ENCODE measurements around the gene CDYL2.

The CDYL2 gene

DNA sequence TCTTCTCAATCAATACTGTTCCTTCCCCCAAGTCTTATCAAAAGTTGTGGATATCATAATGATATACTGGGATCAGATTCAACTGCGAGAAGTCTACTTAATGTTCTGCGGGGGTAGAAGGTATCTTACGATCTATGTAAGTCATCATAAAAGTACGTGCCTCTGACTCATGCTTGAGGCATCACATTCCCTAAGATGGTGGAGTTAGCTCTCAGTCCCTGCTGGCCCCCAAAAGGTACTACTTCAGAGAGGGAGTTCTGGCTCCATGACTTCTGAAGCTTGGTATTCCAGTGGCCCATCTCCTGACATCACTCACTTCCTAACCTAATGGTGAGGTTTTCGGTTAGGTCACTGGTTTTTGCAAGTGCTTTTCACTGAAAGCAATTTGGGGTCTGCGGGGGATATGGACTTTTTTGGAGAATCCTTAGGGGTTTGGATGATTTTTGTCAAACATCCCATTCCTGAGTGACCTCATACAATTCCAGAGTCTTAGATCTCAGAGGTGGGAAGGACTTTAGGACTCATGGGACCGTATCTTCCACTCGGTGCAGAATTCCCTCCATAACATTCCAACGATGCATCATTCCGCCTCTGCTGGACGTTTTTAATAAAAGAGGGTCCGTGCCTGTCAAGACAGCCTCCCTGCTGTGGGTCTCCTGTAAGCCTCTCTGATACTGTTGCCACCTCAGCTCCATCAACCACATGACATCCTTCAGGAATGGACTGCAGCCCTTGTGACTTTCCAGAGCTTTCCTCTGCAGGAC lies 189.3 kb downstream of the CDYL2 start:
- Histone ChIP-seq H3K27ac (ENCODE audit: low read depth, low read length, severe bottlenecking) (peak overlapping the region; percentile 8), H3K9me3 (ENCODE audit: control insufficient read depth, low read length) (peaks cover 5% of the 10 kb centered on the region), H3K36me3 (ENCODE audit: control insufficient read depth, insufficient read depth, low read length) (no peaks in the 10 kb centered on the region), H3K4me3 (ENCODE audit: extremely low read depth, insufficient read depth, low read length, poor library complexity, severe bottlenecking) (no peak overlapping the region), H3K4me1 (ENCODE audit: control insufficient read depth, insufficient read depth, low read length, poor library complexity, severe bottlenecking) (peaks cover 11% of the 10 kb centered on the region)
- 84 to 86% methylated on average over 10 of the region's 12 CpGs for WGBS, 2 experiments (ENCODE audit: insufficient coverage in 2 of 2)

DNA sequence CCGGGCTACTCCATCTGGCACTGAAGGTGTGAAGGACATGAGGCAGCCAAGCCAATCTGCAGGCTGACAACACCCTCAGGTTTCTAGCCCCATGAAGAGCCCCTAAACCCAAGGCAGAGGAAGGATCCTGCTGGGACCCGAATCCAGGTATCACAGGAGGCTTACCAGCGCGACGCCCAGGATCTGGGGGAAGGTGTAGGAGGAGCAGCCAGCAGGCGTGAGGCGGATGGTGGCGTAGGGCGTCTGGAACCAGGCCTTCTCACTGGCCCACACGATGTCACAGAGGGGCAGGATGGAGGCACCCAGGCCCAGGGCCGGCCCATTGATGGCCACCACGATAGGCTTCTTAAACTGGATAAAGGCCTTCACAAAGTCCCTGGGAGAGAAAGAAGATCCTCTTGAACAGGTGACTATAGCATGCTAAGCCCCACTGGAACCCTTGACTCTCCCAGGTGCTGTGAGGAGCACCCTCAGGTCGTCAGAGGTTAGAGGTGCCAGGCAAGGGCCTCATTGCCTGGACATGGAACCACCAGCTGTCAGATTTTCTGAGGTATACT lies 191.9 kb downstream of the CDYL2 start:
- H3K9me3 ChIP-seq (ENCODE audit: control insufficient read depth, low read length), result peaks cover 5% of the 10 kb centered on the region
- peaks cover 11% of the 10 kb centered on the region for H3K4me1 ChIP-seq (ENCODE audit: control insufficient read depth, insufficient read depth, low read length, poor library complexity, severe bottlenecking)
- no peak overlapping the region for H3K27ac ChIP-seq (ENCODE audit: low read depth, low read length, severe bottlenecking)
- 94 to 95% methylated on average over 12 to 13 of the region's 13 CpGs for WGBS, 2 experiments (ENCODE audit: insufficient coverage in 2 of 2)
- no peaks in the 10 kb centered on the region for H3K36me3 ChIP-seq (ENCODE audit: control insufficient read depth, insufficient read depth, low read length)
- H3K4me3 ChIP-seq (ENCODE audit: extremely low read depth, insufficient read depth, low read length, poor library complexity, severe bottlenecking), result no peak overlapping the region

- H3K36me3 ChIP-seq (ENCODE audit: control insufficient read depth, insufficient read depth, low read length), result no peaks in the 10 kb centered on the region
- WGBS, 2 experiments (ENCODE audit: insufficient coverage in 2 of 2), result 92 to 94% methylated on average over 5 to 7 of the region's 11 CpGs
- H3K4me1 ChIP-seq (ENCODE audit: control insufficient read depth, insufficient read depth, low read length, poor library complexity, severe bottlenecking), result peaks cover 11% of the 10 kb centered on the region
- H3K27ac ChIP-seq (ENCODE audit: low read depth, low read length, severe bottlenecking), result no peak overlapping the region
- H3K4me3 ChIP-seq (ENCODE audit: extremely low read depth, insufficient read depth, low read length, poor library complexity, severe bottlenecking), result no peak overlapping the region
- H3K9me3 ChIP-seq (ENCODE audit: control insufficient read depth, low read length), result peaks cover 5% of the 10 kb centered on the region
These were observed 192.5 kb downstream of the CDYL2 start for GRCh38 chr16:80611930-80612327.

- H3K4me3 ChIP-seq (ENCODE audit: extremely low read depth, insufficient read depth, low read length, poor library complexity, severe bottlenecking), result no peak overlapping the region
- no peaks in the 10 kb centered on the region for H3K36me3 ChIP-seq (ENCODE audit: control insufficient read depth, insufficient read depth, low read length)
- peaks cover 11% of the 10 kb centered on the region for H3K4me1 ChIP-seq (ENCODE audit: control insufficient read depth, insufficient read depth, low read length, poor library complexity, severe bottlenecking)
- H3K27ac ChIP-seq (ENCODE audit: low read depth, low read length, severe bottlenecking), result no peak overlapping the region
- WGBS, 2 experiments (ENCODE audit: insufficient coverage in 2 of 2), result 92 to 93% methylated on average over 15 of the region's 16 CpGs
- peaks cover 5% of the 10 kb centered on the region for H3K9me3 ChIP-seq (ENCODE audit: control insufficient read depth, low read length)
These were observed 193.0 kb downstream of the CDYL2 start for GRCh38 chr16:80611171-80611929.

DNA sequence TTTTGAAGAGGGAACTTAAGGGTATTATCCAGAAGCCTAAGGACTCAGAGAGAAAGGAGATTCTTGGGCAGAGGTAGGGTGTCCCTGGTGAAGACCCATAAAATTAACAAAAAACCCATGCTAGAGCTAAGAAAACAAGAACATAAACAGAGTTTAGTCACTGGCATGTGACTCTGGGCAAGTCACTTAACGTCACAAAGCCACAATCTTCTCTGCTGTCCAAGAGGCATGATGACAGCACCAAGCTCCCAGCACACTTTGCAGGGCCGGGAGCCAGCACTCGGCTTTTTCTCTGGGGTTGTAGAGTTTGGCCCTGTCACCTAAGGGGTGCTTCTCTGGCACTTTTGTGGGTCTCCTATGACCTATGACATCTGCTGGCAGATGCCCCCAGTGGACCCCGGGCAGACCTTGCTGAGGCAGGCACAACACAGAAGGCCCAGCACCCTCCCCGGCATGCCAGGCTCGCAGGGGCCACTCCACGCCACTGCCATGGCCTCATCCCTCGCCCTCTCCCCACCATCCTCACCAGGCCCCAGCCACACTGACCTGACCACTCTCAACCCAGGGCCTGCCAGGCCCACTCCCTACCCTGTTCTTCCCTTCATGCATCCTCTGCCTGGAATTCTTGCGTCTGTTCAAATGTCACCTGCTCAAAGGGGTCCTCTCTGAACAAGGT lies 193.8 kb downstream of the CDYL2 start:
- WGBS, 2 experiments (ENCODE audit: insufficient coverage in 2 of 2), result 93 to 95% methylated on average over 6 to 9 of the region's 9 CpGs
- H3K9me3 ChIP-seq (ENCODE audit: control insufficient read depth, low read length), result peaks cover 5% of the 10 kb centered on the region
- H3K4me3 ChIP-seq (ENCODE audit: extremely low read depth, insufficient read depth, low read length, poor library complexity, severe bottlenecking), result no peak overlapping the region
- H3K36me3 ChIP-seq (ENCODE audit: control insufficient read depth, insufficient read depth, low read length), result no peaks in the 10 kb centered on the region
- H3K27ac ChIP-seq (ENCODE audit: low read depth, low read length, severe bottlenecking), result no peak overlapping the region
- peaks cover 7% of the 10 kb centered on the region for H3K4me1 ChIP-seq (ENCODE audit: control insufficient read depth, insufficient read depth, low read length, poor library complexity, severe bottlenecking)

DNA sequence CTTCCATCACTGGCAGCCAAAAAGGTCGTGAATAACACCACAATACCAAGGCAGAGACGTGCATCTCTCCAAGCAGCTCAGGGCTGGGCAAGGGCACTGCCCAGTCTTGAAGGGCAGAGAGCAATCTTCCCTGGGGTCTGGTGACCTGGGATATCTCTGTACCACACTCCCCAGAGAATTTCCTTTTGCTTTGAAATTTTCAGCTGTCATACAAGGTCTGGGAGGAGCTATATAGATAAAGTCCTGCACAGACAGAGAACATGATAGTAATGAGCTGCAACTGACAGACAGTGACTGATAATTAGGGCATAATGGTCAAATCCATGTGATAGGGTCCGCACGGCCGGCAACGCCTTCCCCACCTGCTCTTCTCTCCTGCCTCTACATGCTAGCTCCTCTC lies 195.5 kb downstream of the CDYL2 start:
- H3K36me3 ChIP-seq (ENCODE audit: control insufficient read depth, insufficient read depth, low read length), result no peaks in the 10 kb centered on the region

GRCh38 chr16:80607204-80607603 lies 197.2 kb downstream of the CDYL2 start:
- Histone ChIP-seq H3K36me3 (ENCODE audit: control insufficient read depth, insufficient read depth, low read length) (no peaks in the 10 kb centered on the region), H3K4me3 (ENCODE audit: extremely low read depth, insufficient read depth, low read length, poor library complexity, severe bottlenecking) (no peak overlapping the region), H3K9me3 (ENCODE audit: control insufficient read depth, low read length) (no peaks in the 10 kb centered on the region), H3K4me1 (ENCODE audit: control insufficient read depth, insufficient read depth, low read length, poor library complexity, severe bottlenecking) (no peaks in the 10 kb centered on the region), H3K27ac (ENCODE audit: low read depth, low read length, severe bottlenecking) (no peak overlapping the region)
- WGBS, 2 experiments (ENCODE audit: insufficient coverage in 2 of 2), result 83 to 96% methylated on average over 1 to 3 of the region's 6 CpGs

More for the DNA sequence above, 195.5 kb downstream of the CDYL2 start:
- H3K27ac ChIP-seq (ENCODE audit: low read depth, low read length, severe bottlenecking), result no peak overlapping the region
- H3K4me1 ChIP-seq (ENCODE audit: control insufficient read depth, insufficient read depth, low read length, poor library complexity, severe bottlenecking), result no peaks in the 10 kb centered on the region
- H3K4me3 ChIP-seq (ENCODE audit: extremely low read depth, insufficient read depth, low read length, poor library complexity, severe bottlenecking), result no peak overlapping the region
- H3K9me3 ChIP-seq (ENCODE audit: control insufficient read depth, low read length), result peaks cover under 1% of the 10 kb centered on the region
- WGBS, 2 experiments (ENCODE audit: insufficient coverage in 2 of 2), result 78 to 80% methylated on average over 2 to 6 of the region's 6 CpGs

DNA sequence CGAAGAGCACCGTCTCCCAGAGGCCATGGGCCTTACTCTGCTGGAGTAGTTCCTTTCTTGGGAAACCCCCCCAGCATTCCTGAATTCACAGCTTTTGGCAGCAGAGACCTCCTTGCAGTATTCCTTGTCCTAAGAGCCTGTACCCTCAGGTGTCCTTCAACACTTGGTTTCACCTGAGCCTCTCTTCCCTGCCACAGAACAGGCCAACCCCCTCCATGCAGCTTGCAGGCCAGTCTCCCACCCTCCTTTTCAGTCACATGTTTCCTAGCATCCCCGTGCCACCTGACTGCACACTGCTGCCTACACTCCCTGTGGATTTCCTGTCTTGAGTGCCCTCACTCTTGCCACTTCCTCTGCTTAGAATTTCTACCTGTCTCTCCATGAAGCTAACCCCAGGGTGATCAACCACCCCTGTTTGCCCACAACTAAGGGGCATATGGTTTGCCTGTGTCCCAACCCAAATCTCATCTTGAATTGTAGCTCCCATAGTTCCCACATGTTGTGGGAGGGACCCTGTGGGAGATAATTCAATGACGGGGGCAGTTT lies 198.1 kb downstream of the CDYL2 start:
- WGBS, 2 experiments (ENCODE audit: insufficient coverage in 2 of 2), result 87 to 100% methylated on average over 2 to 3 of the region's 4 CpGs
- Histone ChIP-seq H3K27ac (ENCODE audit: low read depth, low read length, severe bottlenecking) (no peak overlapping the region), H3K4me1 (ENCODE audit: control insufficient read depth, insufficient read depth, low read length, poor library complexity, severe bottlenecking) (no peaks in the 10 kb centered on the region), H3K9me3 (ENCODE audit: control insufficient read depth, low read length) (no peaks in the 10 kb centered on the region), H3K4me3 (ENCODE audit: extremely low read depth, insufficient read depth, low read length, poor library complexity, severe bottlenecking) (no peak overlapping the region), H3K36me3 (ENCODE audit: control insufficient read depth, insufficient read depth, low read length) (no peaks in the 10 kb centered on the region)

DNA sequence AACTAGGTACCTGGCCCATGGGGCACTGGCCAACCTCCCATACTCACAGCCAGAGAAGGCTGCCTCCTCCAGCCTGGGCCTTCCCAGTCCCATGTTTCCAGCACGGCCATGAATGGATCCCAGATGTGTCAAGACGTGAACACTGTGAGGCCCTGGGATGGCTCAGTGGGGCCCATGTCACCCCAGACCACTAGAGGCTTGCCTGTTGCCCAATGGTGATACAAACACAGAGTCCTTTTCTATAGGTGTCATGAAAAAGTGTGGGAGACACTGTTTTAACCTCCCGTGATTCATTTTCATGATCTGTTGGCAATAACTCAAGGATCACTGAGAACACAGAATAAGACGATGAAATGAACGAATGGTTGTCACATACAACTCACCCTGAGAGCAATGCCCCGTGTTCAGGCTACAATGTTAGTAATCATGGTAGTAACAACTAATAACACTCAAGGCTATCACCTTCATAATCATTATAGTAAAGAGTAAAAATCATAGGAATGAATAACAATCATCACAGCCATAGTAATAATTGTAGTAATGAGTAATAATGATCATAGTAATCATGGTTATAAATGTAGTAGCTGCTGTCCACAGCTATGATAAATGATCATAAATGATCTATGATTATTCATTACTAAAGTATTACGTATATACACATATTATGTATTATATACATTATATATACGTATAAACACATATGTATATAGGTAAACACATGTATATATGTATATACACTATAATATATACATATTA lies 199.6 kb downstream of the CDYL2 start:
- Histone ChIP-seq H3K4me1 (ENCODE audit: control insufficient read depth, insufficient read depth, low read length, poor library complexity, severe bottlenecking) (no peaks in the 10 kb centered on the region), H3K4me3 (ENCODE audit: extremely low read depth, insufficient read depth, low read length, poor library complexity, severe bottlenecking) (no peak overlapping the region), H3K9me3 (ENCODE audit: control insufficient read depth, low read length) (no peaks in the 10 kb centered on the region), H3K27ac (ENCODE audit: low read depth, low read length, severe bottlenecking) (no peak overlapping the region), H3K36me3 (ENCODE audit: control insufficient read depth, insufficient read depth, low read length) (no peaks in the 10 kb centered on the region)
- 97 to 100% methylated on average over 2 to 3 of the region's 8 CpGs for WGBS, 2 experiments (ENCODE audit: insufficient coverage in 2 of 2)

GRCh38 chr16:80602894-80603293 lies 201.5 kb downstream of the CDYL2 start:
- H3K9me3 ChIP-seq (ENCODE audit: control insufficient read depth, low read length), result no peaks in the 10 kb centered on the region
- H3K27ac ChIP-seq (ENCODE audit: low read depth, low read length, severe bottlenecking), result no peak overlapping the region
- H3K36me3 ChIP-seq (ENCODE audit: control insufficient read depth, insufficient read depth, low read length), result no peaks in the 10 kb centered on the region
- H3K4me3 ChIP-seq (ENCODE audit: extremely low read depth, insufficient read depth, low read length, poor library complexity, severe bottlenecking), result no peak overlapping the region
- H3K4me1 ChIP-seq (ENCODE audit: control insufficient read depth, insufficient read depth, low read length, poor library complexity, severe bottlenecking), result no peaks in the 10 kb centered on the region
